RKO (cell line): ENCODE results near the gene FNDC3B.

Experiments
- DNase-seq: peaks from one replicate; pipeline ENCODE4 v3.0.0-alpha.2; 2016; ENCODE audit warnings: low spot score

The FNDC3B gene

DNA sequence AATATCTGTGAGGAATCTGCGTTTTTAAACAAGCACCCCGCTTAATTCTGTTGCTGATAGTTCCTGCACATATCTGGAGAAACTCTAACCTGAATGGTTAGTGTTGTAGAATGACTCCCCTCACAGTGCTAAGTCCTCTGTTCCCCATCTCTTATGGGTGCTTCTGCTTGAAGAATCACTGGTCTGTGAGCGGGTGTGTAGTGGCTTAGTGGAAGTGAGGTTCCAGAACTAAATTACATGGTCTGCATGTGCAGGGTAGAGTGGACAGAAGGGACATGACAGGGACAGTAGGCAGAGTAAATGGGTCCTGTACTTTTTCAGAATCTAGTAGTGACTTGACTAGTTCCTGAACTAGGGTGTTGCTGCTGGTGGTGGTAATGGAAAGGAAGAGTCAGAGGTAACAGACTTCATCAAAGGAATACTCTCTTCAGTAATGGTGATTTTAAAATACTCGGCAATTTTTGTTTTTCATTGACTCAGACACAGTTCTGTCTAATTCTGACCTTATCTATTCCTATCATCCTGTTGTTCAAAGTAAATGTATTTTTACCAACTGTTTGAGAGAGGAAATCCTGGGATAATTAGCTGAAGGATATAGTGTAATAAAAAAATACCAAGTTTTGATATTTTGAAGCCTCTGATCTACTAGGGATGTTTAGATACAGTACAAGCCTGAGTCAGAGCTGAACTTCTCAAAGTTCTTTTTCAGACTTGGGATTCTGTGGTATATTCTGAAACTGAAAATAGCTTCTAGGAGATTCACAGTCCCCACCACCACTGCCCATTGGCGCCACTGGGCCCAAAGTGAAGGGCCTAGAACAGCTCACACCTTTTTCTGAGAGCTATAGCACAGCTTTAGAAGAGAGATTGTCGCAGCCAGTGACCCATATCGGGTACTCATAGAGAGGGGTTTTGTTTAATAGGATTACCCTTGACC, 55.5 kb downstream of the FNDC3B start:
- no peak for DNase-seq

- no peak for DNase-seq
Measured at GRCh38 chr3:172096881-172097420, 57.6 kb downstream of the FNDC3B start.

DNA sequence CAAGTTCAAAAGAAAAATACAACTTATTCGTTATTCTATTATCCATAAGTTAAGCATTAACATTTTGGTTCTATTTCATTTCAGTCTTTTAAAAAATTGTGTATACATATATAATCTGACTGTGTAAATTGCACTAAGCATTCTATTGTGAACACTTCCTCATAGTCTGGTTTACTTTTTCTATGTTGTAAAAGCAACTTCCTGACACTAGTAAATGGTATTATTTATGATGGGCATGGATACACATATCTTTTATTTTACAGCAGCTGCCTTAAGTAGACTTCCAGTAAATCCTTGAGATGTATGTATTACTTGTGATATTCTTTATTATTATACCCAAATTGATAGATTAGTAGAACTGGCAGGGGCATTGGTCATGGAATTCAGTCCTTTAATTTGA, 58.2 kb downstream of the FNDC3B start:
- DNase-seq, result no peak

GRCh38 chr3:172098698-172099494, 59.5 kb downstream of the FNDC3B start:
- DNase-seq, result no peak

DNA sequence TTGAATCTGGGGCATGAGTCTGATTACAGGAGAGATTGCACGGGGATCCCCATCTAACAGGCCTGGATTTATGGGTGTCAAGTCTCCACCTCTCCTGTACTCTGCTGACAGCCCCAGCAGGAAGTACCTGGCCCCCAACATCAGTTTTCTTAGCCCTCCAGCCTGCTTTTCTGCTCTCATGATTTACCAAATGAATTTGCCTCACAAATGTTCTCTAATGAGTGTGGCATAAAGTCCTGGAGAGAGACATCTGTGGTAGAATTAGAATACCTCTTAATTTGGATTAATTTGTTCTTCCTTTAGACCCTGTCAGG, 60.1 kb downstream of the FNDC3B start:
- no peak for DNase-seq

DNA sequence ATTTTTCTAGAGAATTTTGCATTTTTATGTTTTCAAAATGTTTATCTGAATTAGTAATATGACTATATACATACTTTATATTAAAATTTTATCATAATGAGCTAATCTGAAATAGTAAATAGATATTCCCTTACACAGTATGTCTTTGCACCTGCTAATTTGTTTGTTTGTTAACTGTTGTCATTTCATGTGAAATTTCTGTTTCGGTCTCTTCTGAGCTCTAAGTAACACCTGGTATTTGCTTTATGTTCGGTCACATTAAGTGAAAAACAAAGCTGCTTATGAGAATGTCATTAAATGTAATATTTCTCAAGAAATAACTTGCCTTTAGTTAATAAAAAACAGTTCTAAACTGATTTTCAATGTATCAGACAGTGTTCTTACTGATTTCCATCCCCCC, 61.1 kb downstream of the FNDC3B start:
- DNase-seq, result no peak

GRCh38 chr3:172101107-172101506, 61.7 kb downstream of the FNDC3B start:
- no peak for DNase-seq

- DNase-seq, result no peak
Measured at GRCh38 chr3:172102123-172102882, 62.9 kb downstream of the FNDC3B start.

DNA sequence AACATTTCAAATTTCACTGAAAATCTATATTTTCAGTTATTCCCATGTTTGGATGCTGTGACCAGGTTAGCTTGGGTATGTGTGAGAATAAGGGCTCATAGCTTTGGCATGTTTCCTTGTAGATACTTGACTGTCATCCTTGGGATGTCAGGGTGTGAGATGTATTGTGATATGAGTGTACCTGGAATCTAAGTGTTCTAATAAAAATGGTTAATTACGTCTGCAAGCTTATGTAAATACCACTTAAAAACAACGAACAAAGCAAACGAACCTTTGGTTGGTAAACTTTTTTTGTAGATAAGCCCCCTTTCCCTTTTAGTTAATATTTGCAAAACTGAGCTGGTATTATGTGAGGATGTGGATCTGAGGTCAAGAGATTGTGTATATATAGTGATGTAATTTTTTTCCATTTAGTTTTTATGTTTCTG, 63.5 kb downstream of the FNDC3B start:
- DNase-seq, result no peak

- DNase-seq, result no peak
Measured at GRCh38 chr3:172103724-172104123, 64.3 kb downstream of the FNDC3B start.

DNA sequence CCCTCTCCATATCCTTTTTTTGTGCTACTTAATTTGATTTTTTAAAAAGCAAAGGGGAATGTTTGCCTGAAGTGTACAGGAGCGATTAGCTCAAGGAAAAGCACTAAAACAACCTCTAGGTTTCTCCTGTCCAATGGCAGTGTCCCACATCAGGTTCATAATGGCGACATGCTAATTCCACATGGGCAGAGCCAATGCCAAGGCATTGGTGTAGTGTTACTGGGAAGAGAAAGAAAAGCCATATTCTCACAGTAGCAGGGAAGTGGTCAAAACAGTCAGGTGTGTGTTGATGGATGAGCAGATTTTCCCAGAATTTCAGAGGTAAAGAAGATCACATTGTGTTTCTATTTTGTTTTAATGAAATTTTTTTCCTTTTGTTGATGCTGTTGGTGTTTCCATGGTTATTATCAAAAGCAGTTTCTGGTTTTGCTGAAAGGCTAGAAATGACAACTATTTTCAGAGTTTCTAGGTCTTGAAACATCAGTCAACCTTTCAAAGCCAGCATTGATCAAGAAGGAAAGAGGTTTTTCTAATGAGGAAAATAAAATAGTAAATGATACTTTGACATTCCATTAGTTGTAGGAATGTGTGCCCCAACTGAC, 65.2 kb downstream of the FNDC3B start:
- DNase-seq, result no peak

DNA sequence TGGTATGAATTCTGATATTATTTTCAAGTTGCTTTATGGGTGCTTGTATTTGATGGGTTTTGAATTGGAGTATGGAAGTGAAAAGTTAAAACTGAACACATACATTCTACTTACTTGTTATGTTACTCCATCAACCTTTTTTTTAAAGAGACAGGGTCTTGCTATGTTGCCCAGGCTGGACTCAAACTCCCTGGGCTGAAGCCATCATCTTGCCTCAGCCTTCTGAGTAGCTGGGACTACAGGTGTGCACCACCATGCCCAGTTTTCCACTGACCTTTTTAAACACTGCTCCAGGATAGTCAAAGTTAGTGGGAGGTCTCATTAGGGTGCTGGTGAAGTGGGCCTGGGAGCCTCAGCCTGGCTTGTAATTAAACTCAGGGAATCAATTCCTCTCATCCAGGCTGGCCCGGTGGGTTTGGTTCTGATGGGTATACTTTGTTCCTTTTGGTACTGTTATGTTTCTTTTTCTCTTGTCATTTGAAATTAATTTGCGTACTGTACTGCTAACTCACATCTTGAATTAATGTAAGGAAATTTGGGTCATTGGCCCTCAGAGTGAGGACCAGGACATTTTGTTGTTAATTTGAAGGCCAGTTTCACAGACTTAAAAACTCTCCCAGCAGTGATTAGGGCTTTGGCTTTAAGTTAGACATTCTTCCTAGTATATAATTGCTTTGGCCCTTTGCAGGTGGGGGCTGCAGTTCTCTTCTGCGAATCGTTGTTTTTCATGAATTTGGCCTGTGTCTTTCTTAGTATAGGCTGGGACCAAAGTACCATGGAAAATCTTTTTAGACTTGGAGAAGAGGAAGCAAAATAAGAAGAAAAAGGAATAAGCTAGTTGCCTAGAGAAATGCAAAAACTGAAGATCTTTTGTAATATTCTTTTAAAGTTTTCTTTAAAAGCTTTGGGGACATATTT, 66.9 kb downstream of the FNDC3B start:
- DNase-seq, result no peak

- no peak for DNase-seq
Measured at GRCh38 chr3:172106989-172107388, 67.6 kb downstream of the FNDC3B start.

DNA sequence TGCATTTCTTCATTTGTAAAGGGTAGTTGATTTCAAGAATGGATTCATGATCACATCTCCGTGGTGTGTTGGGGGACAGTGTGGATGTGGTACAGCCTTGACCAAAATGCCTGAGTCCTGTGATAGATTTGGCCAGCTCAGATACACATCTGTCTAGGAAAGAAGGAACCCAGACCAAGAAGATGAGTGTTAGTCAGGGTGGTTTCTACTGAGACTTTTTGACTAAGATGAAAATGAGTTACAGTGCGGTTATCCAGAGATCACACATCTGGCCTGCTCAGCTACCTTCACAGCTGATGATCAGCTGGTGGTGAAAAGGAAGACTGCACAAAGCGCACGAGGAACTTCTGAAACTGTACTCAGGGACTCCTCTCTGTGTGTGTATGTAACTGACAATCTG, 68.0 kb downstream of the FNDC3B start:
- no peak for DNase-seq

DNA sequence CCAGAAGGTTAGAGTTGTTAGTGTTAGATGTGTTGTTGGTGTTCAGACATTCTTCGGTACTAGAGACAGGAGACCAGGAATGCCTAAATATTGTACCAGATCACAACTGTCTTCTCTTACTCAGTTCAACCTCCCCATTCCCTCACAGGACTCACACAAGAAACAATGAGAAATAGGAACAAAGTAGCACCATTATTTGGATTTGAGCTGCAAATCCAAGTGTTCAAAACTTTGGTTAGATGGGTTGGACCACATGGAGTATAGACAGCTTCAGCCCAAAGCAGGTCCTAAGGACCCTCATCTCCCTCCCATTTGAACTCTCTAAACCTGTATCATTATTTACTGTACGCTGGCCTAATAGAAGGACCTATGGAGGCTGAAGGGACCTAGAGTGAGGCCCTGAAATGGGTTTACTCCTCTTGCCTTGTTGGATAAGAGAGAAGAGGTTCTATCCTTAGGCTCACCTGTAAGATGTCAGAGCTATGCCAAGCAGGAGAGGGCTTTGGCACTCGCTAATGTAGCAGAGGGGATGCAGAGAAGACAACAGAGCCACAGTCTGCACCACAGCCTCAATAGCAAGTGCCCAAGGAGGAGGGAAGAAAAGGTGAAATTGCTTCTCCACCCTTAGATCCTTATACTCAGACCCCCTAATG, 70.9 kb downstream of the FNDC3B start:
- DNase-seq, result no peak

DNA sequence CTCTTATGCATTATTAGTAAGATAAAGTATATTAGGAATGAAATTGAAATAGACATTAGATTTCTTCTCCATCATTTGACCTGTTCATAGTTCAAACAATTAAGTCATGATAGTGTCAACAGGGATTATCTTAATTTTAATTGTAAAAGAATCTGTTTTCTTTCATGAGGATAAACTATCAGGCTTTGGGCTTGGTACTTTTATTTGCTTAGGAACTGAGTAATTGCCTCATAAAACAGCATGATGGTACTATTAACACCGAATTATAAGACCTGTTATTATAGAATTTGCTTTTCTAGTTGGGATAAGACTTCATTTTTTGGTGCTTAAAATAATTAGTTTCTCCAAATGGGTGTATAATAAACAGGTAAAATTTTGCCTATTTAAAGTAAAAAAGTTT, 71.8 kb downstream of the FNDC3B start:
- DNase-seq, result no peak

DNA sequence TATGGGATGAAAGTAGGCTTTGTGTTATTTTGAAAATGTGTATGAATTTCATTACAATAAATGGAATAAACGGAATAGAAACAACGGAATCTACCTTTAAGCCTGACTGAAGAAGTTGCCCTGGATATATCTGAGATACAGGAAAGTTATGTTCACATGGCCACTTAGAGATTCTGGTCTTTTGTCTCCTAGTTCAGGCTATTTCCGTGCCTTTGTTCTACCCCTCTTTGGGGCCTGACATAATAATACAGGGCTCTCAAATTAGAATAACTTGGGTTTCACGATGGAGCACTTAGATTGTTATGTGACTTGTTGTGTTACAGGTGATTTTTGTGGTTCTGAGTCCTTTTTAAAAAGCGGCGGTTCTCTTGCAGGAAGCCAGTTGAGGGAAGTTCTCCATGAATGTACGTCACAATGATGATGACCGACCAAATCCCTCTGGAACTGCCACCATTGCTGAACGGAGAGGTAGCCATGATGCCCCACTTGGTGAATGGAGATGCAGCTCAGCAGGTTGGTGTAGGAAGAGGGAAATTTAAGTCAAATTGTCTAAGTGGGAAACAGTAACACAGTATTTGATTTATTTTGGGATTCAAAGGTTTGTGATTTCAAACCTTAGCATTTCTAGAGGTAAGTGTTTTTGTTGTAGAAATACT, 72.8 kb downstream of the FNDC3B start:
- DNase-seq, result no peak

- DNase-seq, result no peak
Measured at GRCh38 chr3:172112734-172113120, 73.3 kb downstream of the FNDC3B start.

DNA sequence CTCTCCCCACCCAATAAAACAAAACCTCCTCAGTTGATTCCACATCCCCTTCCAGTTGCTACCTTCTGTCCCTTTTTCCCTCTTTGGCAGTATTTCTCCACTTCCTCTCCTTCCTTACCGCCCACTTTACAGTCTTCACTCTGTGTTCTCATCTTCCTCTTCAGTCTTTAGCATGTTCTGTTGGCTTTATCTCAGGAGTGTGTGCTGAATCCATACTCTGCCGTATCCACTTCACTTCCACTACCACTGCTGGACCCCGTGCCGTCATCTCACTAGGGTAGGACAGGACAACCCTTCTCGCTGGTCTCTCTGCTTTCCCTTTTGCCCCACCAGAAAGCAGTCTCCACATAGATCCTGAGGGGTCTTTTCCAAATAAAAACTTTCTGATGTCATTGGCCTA, 74.3 kb downstream of the FNDC3B start:
- DNase-seq, result no peak

DNA sequence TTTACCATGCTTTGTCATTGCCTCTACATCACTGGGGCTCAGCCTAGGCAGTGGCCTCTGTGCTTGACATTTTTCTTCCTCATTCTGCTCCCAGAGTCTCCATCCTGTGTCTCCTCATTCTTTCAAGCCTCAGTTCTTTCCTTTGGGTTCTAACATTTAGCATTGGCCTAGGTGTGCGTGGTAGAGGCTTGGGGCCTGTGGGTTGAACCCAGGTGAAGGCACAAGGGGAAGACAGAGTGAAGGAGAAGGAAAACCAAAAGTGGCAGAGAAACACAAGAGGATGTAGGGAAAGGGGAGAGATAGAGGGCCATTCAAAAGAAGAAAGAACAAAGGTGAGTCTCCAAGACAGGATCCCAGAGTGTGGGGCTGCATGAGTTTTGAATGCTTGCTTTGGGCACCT, 75.7 kb downstream of the FNDC3B start:
- DNase-seq, result no peak
